K562 (cell line): ENCODE data around the gene ITPA. TPM values are rescaled to one million over a fixed set of nuclear protein-coding genes. Genes with fewer than 3 reads are reported as not detected.

ENCODE experiments used
- ATAC-seq: fragments of 200-7000 bp; cut with Tn5 transposase; 3 replicates; pipeline ENCODE4 v1.9.1; 2020; ENCODE audit warnings: moderate library complexity
- BruUV-seq: library from RNA; stranded (reverse); fragments of 400-500 nt; replicated peaks from 2 replicates; lab custom pipeline; 2021; lab: Mats Ljungman, UMichigan
- CTCF ChIA-PET: fragments of 300-600 bp; formaldehyde crosslinking; extraction: SDS; loops from one replicate; lab custom pipeline; 2021; ENCODE audit warnings: low intra/inter-chr PET ratio; lab: Yijun Ruan, JAX
- POLR2A ChIA-PET: fragments of 300-600, 350-650 bp; sonication (Branson Sonifier 250); formaldehyde crosslinking; extraction: SDS; loops from one replicate; lab custom pipeline; 2021; ENCODE audit warnings: antibody characterized with exemption, inconsistent platforms; lab: Yijun Ruan, JAX
- DNase-seq, 4 experiments: peaks; one replicate each; pipeline versions ENCODE4 v3.0.0 to v3.0.0-alpha.2; 2011 to 2018; ENCODE audit warnings: low spot score in 3 of 4, mixed read lengths in 3 of 4; ENCODE audit errors: extremely low read depth in 1 of 4
- FAIRE-seq: peaks from 2 replicates; lab custom pipeline; 2011; peaks lifted over from hg19 to GRCh38; lab: Jason Lieb, UNC
- H2AFZ ChIP-seq: 2 replicates; pipeline ENCODE4 v1.6.0; 2011; ENCODE audit warnings: low read depth, low read length, control low read depth, inconsistent platforms
- H3K27ac ChIP-seq: fragments of 200-600 bp; 3 replicates; pipeline ENCODE4 v1.8.0; 2011; ENCODE audit warnings: low read depth, mild to moderate bottlenecking, control low read depth, inconsistent platforms, low read length, moderate library complexity, mixed read lengths; ENCODE audit errors: extremely low read depth
- H3K27me3 ChIP-seq, 2 experiments: fragments of 300-600 bp in 1 of 2; 2 replicates in 1 of 2; 3 replicates in 1 of 2; pipeline versions ENCODE4 v1.6.0 to v1.8.0; 2011; ENCODE audit warnings: inconsistent platforms in 2 of 2, low read length in 2 of 2, mild to moderate bottlenecking in 1 of 2, mixed read lengths in 1 of 2, moderate library complexity in 1 of 2; ENCODE audit not compliant: control insufficient read depth in 2 of 2, insufficient read depth in 2 of 2
- H3K36me3 ChIP-seq: fragments of 300-600 bp; 3 replicates; pipeline ENCODE4 v1.8.0; 2011; ENCODE audit warnings: mild to moderate bottlenecking, low read length, inconsistent platforms; ENCODE audit not compliant: control insufficient read depth, insufficient read depth
- H3K4me1 ChIP-seq, 2 experiments: fragments of 200-600 bp in 1 of 2; replicated peaks in 1 of 2; 2 replicates in 1 of 2; 3 replicates in 1 of 2; pipeline versions ENCODE4 v1.5.1 to v1.8.0; 2011; ENCODE audit warnings: inconsistent platforms in 2 of 2, low read length in 2 of 2, mild to moderate bottlenecking in 1 of 2, mixed read lengths in 1 of 2, moderate library complexity in 1 of 2; ENCODE audit not compliant: control insufficient read depth in 2 of 2, insufficient read depth in 2 of 2
- H3K4me2 ChIP-seq: 2 replicates; pipeline ENCODE4 v1.6.1; 2011; ENCODE audit warnings: low read length, control low read depth, inconsistent platforms, mixed read lengths; ENCODE audit not compliant: insufficient read depth
- H3K4me3 ChIP-seq: fragments of 200-600 bp; sonication (generic), shearing (Covaris generic); 2 replicates; pipeline ENCODE4 v1.5.1; 2016; ENCODE audit warnings: control low read depth, inconsistent platforms
- H3K79me2 ChIP-seq: fragments of 200-600 bp; 3 replicates; pipeline ENCODE4 v1.8.0; 2011; ENCODE audit warnings: low read length, inconsistent platforms; ENCODE audit not compliant: control insufficient read depth, insufficient read depth
- H3K9ac ChIP-seq, 2 experiments: 2 replicates each; pipeline versions ENCODE4 v1.6.0 to v1.6.1; 2011; ENCODE audit warnings: low read depth in 2 of 2, low read length in 2 of 2, control low read depth in 1 of 2, inconsistent platforms in 1 of 2, mild to moderate bottlenecking in 1 of 2, mixed read lengths in 1 of 2; ENCODE audit not compliant: insufficient read depth in 1 of 2
- H3K9me1 ChIP-seq: one replicate; pipeline ENCODE4 v1.6.0; 2011; ENCODE audit warnings: inconsistent platforms, mild to moderate bottlenecking, low read length, moderate library complexity; ENCODE audit not compliant: control insufficient read depth, insufficient read depth
- H3K9me3 ChIP-seq: replicated peaks from 2 replicates; pipeline ENCODE4 v1.5.1; 2011; ENCODE audit warnings: low read depth, low read length, inconsistent platforms; ENCODE audit not compliant: control insufficient read depth, insufficient read depth
- H4K20me1 ChIP-seq: replicated peaks from 2 replicates; pipeline ENCODE4 v1.6.1; 2011; ENCODE audit warnings: low read length, inconsistent platforms, mixed read lengths; ENCODE audit not compliant: control insufficient read depth, insufficient read depth
- ATF4 ChIP-seq: fragments of 450-650 bp; formaldehyde crosslinking; IDR thresholded peaks from 2 replicates; pipeline ENCODE4 v1.4.0; 2022; ENCODE audit warnings: mild to moderate bottlenecking, moderate library complexity
- ESRRB ChIP-seq: fragments of 250-450 bp; sonication (Bioruptor Pico); IDR thresholded peaks from 2 replicates; pipeline ENCODE4 v1.5.0; 2020; ENCODE audit warnings: mild to moderate bottlenecking, moderate library complexity, borderline replicate concordance
- ETV1 ChIP-seq: fragments of 450-650 bp; conservative IDR thresholded peaks from 2 replicates; pipeline ENCODE4 v1.6.1; 2016; ENCODE audit warnings: missing genetic modification characterization, control low read depth, low read depth, missing compliant biosample characterization
- KAT7 ChIP-seq: sonication (generic); formaldehyde crosslinking; IDR thresholded peaks from 2 replicates; pipeline ENCODE4 v1.8.0; 2022; ENCODE audit warnings: missing genetic modification reagents, mild to moderate bottlenecking, borderline replicate concordance
- POLR2G ChIP-seq: fragments of 200-400 bp; formaldehyde crosslinking; IDR thresholded peaks from 2 replicates; pipeline ENCODE4 v1.6.1; 2017; ENCODE audit warnings: low read depth, mild to moderate bottlenecking, antibody characterized with exemption, low read length, moderate library complexity
- RBFOX2 ChIP-seq: fragments of 200-400 bp; formaldehyde crosslinking; IDR thresholded peaks from 2 replicates; pipeline ENCODE4 v1.6.1; 2017; ENCODE audit warnings: low read depth, mild to moderate bottlenecking, low read length, moderate library complexity
- WGBS: fragments of 100-300 bp; shearing (Covaris generic); methylation state at CpG from one replicate; pipeline ENCODE4 v1.1.6; 2016; ENCODE audit warnings: low coverage, mixed read lengths; ENCODE audit not compliant: insufficient coverage; ENCODE audit errors: missing lambda C conversion rate; 5-methylcytosine and 5-hydroxymethylcytosine counted together
- in situ Hi-C: fragments of 300-500 bp; cut with MboI; formaldehyde crosslinking; loops from 4 replicates; pipeline ENCODE4 v1.15.0; 2018; ENCODE audit warnings: inconsistent platforms, mixed read lengths
- intact Hi-C: fragments of 100-400 bp; cut with micrococcal nuclease; formaldehyde crosslinking; loops from 2 replicates; pipeline ENCODE4 v1.14.2; 2022
- polyA plus RNA-seq, 8 experiments: library from polyadenylated mRNA; depleted of rRNA in 4 of 8; stranded (reverse) in 5 of 8; unstranded in 3 of 8; fragments of >200 nt; fragmentation: Nextera tagmentation in 2 of 8; fragmentation: Illumina TruSeq in 1 of 8; extraction: Ambion mirVana in 2 of 8; extraction: Trizol in 1 of 8; gene quantifications; 2 replicates each; pipeline versions ENCODE4 v1.2.1 to v1.2.3, GENCODE V29; 2011 to 2014; ENCODE audit warnings: inconsistent platforms in 1 of 8, missing spikeins in 1 of 8
- total RNA-seq, 7 experiments: library from RNA; depleted of rRNA in 6 of 7; stranded (reverse); fragments of >200 nt in 6 of 7; fragmentation: Illumina TruSeq in 2 of 7; extraction: Trizol in 2 of 7; gene quantifications; 2 replicates each; pipeline versions ENCODE4 v1.2.1 to v1.2.3, GENCODE V29; 2011 to 2021; ENCODE audit warnings: low replicate concordance in 1 of 7

Gene ITPA
- total and polyA plus RNA-seq, 9 of the 15 experiments (the other 6 are each of a cell fraction or from before 2014, with no cell fraction given): 5.0 to 79.7 (median 36.7) TPM

GRCh38 chr20:3194617-3195280 is 14.5 kb upstream of the ITPA start:
- Histone ChIP-seq H3K9ac (peak overlapping the region in 1 of 2 experiments; percentile 45; a peak in 1 of 4 replicates), H3K27ac (no peak overlapping the region), H3K79me2 (no peaks in the 10 kb centered on the region), H4K20me1 (no peaks in the 10 kb centered on the region), H3K4me1 (peaks cover 0 to 8% of the 10 kb centered on the region in 2 experiments; a peak in 2 of 5 replicates), H3K9me1 (no peaks in the 10 kb centered on the region), H3K4me3 (no peak overlapping the region), H3K27me3 (no peaks in the 10 kb centered on the region), H3K9me3 (no peaks in the 10 kb centered on the region), H3K36me3 (peaks cover 72% of the 10 kb centered on the region; the same call in 2 of the 3 replicates), H3K4me2 (no peak overlapping the region), H2AFZ (no peak overlapping the region)
- no peak for FAIRE-seq
- intact Hi-C loops: no loop called here
- 91% methylated on average over 8 of the region's 10 CpGs for WGBS
- no TSS peak for BruUV-seq
- CTCF ChIA-PET: no interaction called here
- POLR2A ChIA-PET: interaction anchor here (1.2 kb wide), 1 partner anchor 8 kb away, joined by 4 read pairs; no protein-coding TSS in a partner anchor
- in situ Hi-C loops: no loop called here
- TF ChIP-seq KAT7 (CRISPR knock-in tag) (no peak), ESRRB (CRISPR knock-in tag) (no peak), POLR2G (0 out of 2 replicates have a peak, but pooled peaks have one; percentile 16), RBFOX2 (peak; percentile 28; the same call in 1 of the 2 replicates), ETV1 (tag) (no peak), ATF4 (CRISPR knock-in tag) (no peak)
- no peak for ATAC-seq
- DNase-seq: no peak
